ENCODE measurements around the gene MYOF. TPM values are rescaled to one million over a fixed set of nuclear protein-coding genes. Genes with fewer than 3 reads are reported as not detected.

The MYOF gene
- total and polyA plus RNA-seq, 9 of the 15 experiments (the other 6 are each of a cell fraction or from before 2014, with no cell fraction given) = 0.06 to 0.27 TPM; not detected in 7

DNA sequence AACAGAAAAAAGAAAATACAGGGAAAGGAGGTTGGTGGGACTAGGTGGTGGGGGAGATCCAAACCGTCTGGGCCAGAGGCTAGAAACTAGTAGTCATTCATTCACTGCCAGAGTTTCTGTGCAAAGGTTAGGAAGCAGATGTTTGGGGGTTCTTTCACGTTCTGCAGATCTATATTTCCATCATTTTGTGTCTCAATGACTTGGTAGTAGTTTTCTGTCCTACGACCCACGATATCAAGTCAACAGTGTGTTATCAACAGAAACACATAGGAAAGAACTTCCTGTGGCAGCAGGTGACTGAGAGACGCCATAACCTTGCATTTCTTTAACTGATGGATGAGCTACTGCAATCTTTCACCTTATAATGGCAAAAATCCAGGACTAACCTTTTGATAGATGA is 16.0 kb upstream of the MYOF start:
- Histone ChIP-seq H3K4me2 (ENCODE audit: insufficient read depth, low read length) (peak overlapping the region; percentile 39), H3K27ac (ENCODE audit: extremely low read depth, low read depth, low read length) (0 out of 3 replicates have a peak overlapping the region, but pooled peaks have one; percentile 2), H3K9me3 (replicated peaks; ENCODE audit: control insufficient read depth, insufficient read depth, low read depth, low read length) (no peaks in the 10 kb centered on the region), H4K20me1 (replicated peaks; ENCODE audit: control insufficient read depth, insufficient read depth, low read length) (0 out of 2 replicates have a peak, but pooled peaks cover 6% of the 10 kb centered on the region), H3K27me3 (ENCODE audit: control insufficient read depth in 2 of 2, insufficient read depth in 2 of 2, low read length in 2 of 2) (peaks cover 0 to 4% of the 10 kb centered on the region in 2 experiments; a peak in 1 of 5 replicates), H3K4me1 (replicated peaks in 1 of 2; ENCODE audit: control insufficient read depth in 2 of 2, insufficient read depth in 2 of 2, low read length in 2 of 2) (peaks cover 4 to 7% of the 10 kb centered on the region in 2 experiments; a peak in 4 of 5 replicates), H3K36me3 (ENCODE audit: control insufficient read depth, insufficient read depth, low read length) (peaks cover 12% of the 10 kb centered on the region; the same call in 1 of the 3 replicates), H3K9me1 (ENCODE audit: control insufficient read depth, insufficient read depth, low read length) (no peaks in the 10 kb centered on the region), H3K9ac (ENCODE audit: insufficient read depth in 1 of 2, low read depth in 2 of 2, low read length in 2 of 2) (no peak overlapping the region), H2AFZ (ENCODE audit: low read depth, low read length) (peak overlapping the region; percentile 2; the same call in 1 of the 2 replicates), H3K4me3 (no peak overlapping the region), H3K79me2 (ENCODE audit: control insufficient read depth, insufficient read depth, low read length) (peaks cover 9% of the 10 kb centered on the region)
- DNase-seq (ENCODE audit: extremely low read depth in 1 of 4, low spot score in 3 of 4) (peak in 3 of 4 experiments; percentile 5 to 34 (median 9)), ATAC-seq (no peak), FAIRE-seq (peak; percentile 19)
- CTCF ChIA-PET (ENCODE audit: low intra/inter-chr PET ratio) = no interaction called here
- WGBS (ENCODE audit: insufficient coverage, low coverage, missing lambda C conversion rate) = 7% methylated on average over 5 of the region's 5 CpGs
- POLR2A ChIA-PET = no interaction called here
- TSS peak; percentile 43 for BruUV-seq (replicated peaks)
- in situ Hi-C loops (cut with MboI) (no loop called here), intact Hi-C loops (cut with micrococcal nuclease) (no loop called here)
- TF ChIP-seq LARP7 (IDR thresholded peaks at IDR 0.05) = no peak
- 0 out of 4 replicates have a peak, but pooled peaks of 1 of the 2 experiments have one; percentile 8 for TF ChIP-seq RCOR1 (IDR thresholded peaks at IDR 0.05; ENCODE audit: borderline replicate concordance in 1 of 2, low read depth in 2 of 2, low read length in 2 of 2)
- no peak for TF ChIP-seq ZNF146 (CRISPR knock-in tag; IDR thresholded peaks at IDR 0.05; ENCODE audit: unreplicated experiment)
- no peak for TF ChIP-seq CXXC5 (CRISPR knock-in tag; IDR thresholded peaks at IDR 0.05)
- no peak for TF ChIP-seq ZNF318 (IDR thresholded peaks at IDR 0.05; ENCODE audit: borderline replicate concordance in 1 of 2, low read depth in 1 of 2)
- TF ChIP-seq KDM1A (IDR thresholded peaks at IDR 0.05) = 0 out of 4 replicates have a peak, but pooled peaks of 1 of the 2 experiments have one; percentile 9
- TF ChIP-seq, protein P1, sequence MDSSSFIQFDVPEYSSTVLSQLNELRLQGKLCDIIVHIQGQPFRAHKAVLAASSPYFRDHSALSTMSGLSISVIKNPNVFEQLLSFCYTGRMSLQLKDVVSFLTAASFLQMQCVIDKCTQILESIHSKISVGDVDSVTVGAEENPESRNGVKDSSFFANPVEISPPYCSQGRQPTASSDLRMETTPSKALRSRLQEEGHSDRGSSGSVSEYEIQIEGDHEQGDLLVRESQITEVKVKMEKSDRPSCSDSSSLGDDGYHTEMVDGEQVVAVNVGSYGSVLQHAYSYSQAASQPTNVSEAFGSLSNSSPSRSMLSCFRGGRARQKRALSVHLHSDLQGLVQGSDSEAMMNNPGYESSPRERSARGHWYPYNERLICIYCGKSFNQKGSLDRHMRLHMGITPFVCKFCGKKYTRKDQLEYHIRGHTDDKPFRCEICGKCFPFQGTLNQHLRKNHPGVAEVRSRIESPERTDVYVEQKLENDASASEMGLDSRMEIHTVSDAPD (CRISPR knock-in tag; IDR thresholded peaks at IDR 0.05) = no peak
- TF ChIP-seq RBM14 (IDR thresholded peaks at IDR 0.05; ENCODE audit: borderline replicate concordance, insufficient read depth, low read depth, low read length) = no peak
- TF ChIP-seq SMAD4 (CRISPR knock-in tag; conservative IDR thresholded peaks at IDR 0.05) = no peak
- TF ChIP-seq NFE2L1 (tag; IDR thresholded peaks at IDR 0.05; ENCODE audit: borderline replicate concordance, low read depth) = no peak
- no peak for TF ChIP-seq RFX7 (CRISPR knock-in tag; IDR thresholded peaks at IDR 0.05)
- TF ChIP-seq TCF7L2 (IDR thresholded peaks at IDR 0.05; ENCODE audit: low read depth, low read length) = no peak
- 0 out of 2 replicates have a peak, but pooled peaks have one; percentile 42 for TF ChIP-seq CBFA2T2 (conservative IDR thresholded peaks at IDR 0.05)

Data from K562 (cell line).